GM15510 (cell line): ENCODE data around the gene GEN1.

ENCODE experiments used
- POLR2A ChIP-seq: IDR thresholded peaks from 3 replicates; pipeline ENCODE4 v1.6.1; 2011; ENCODE audit warnings: borderline replicate concordance; ENCODE audit not compliant: insufficient read length; ENCODE audit errors: extremely low read depth

Gene GEN1

GRCh38 chr2:17747684-17748452, 6.1 kb upstream of the GEN1 start:
- no peak for TF ChIP-seq POLR2A

GRCh38 chr2:17748745-17749144, 5.2 kb upstream of the GEN1 start:
- no peak for TF ChIP-seq POLR2A

- no peak for TF ChIP-seq POLR2A
These were observed 4.0 kb upstream of the GEN1 start for GRCh38 chr2:17749753-17750438.

GRCh38 chr2:17752246-17752645, 1.7 kb upstream of the GEN1 start:
- TF ChIP-seq POLR2A: no peak

GRCh38 chr2:17752892-17753802, 791 bp upstream of the GEN1 start:
- peak; percentile 45 for TF ChIP-seq POLR2A

GRCh38 chr2:17754773-17755425, 961 bp downstream of the GEN1 start:
- TF ChIP-seq POLR2A: no peak

- TF ChIP-seq POLR2A: no peak
These were observed 2.7 kb downstream of the GEN1 start for GRCh38 chr2:17756668-17757067.

- no peak for TF ChIP-seq POLR2A
These were observed 3.4 kb downstream of the GEN1 start for GRCh38 chr2:17757321-17757720.

- TF ChIP-seq POLR2A: no peak
These were observed 4.2 kb downstream of the GEN1 start for GRCh38 chr2:17758118-17758517.

- no peak for TF ChIP-seq POLR2A
These were observed 5.9 kb downstream of the GEN1 start for GRCh38 chr2:17759805-17760204.

GRCh38 chr2:17762451-17762850, 8.5 kb downstream of the GEN1 start:
- TF ChIP-seq POLR2A: no peak

- no peak for TF ChIP-seq POLR2A
These were observed 9.8 kb downstream of the GEN1 start for GRCh38 chr2:17763641-17764333.

GRCh38 chr2:17765398-17765797, 11.5 kb downstream of the GEN1 start:
- TF ChIP-seq POLR2A: no peak

GRCh38 chr2:17768894-17769293, 15.0 kb downstream of the GEN1 start:
- no peak for TF ChIP-seq POLR2A

GRCh38 chr2:17771956-17772355, 18.0 kb downstream of the GEN1 start:
- no peak for TF ChIP-seq POLR2A

- TF ChIP-seq POLR2A: no peak
These were observed 18.6 kb downstream of the GEN1 start for GRCh38 chr2:17772532-17772931.
